ENCODE measurements around the gene AOC1.
"Not testable (repeated sequence)": the region's sequence is repeated elsewhere in the genome, so short reads cannot be mapped to it uniquely, and the experiment has no call there.

Gene AOC1

DNA sequence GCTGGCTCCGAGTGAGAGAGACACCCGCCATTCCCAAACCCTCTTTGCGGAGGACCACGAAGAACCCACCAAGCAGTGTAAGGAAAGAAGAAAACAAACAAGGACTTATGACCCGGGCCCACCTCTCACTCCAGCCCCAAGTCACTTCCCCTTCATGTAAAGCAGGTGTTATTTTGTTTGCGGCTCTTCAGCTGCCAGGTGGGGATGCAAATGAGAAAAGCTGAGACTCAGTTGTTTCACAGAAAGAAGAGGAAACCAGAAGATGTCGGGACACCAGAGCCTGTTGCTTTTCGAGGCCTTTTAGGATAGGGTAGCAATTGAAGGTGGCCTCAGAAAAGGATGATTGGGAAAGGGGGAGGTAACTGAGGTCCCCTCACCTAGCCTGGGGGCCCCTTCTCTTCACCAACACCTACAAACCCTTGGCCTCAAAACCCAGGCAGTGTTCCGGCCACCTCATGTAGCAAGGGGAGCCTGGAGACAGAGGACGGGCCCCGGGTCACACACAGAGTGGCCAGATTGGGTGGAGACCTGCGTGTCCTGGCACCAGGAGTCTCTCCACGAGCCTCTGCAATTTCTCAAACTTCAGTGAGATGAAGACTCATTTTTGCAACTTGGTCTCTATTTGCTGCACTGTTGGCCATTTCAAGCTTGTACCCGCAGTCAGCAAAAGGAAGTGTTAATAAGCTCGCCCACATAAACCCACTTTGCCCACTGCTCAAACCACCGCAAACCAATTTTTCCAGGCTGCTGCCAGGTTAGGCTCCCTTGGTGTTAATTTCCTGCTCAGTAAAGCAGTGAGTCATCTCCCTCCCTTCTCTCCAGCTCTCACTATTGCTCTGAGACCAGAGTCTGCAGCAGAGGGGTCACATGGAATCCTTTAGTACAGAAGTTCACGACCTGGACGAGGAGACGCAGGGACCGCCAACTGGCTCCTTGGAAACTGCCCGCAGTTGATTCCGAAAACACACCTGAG, 45.5 kb downstream of the AOC1 start:
- no peak for DNase-seq (ENCODE audit: low read depth in 2 of 2)

DNA sequence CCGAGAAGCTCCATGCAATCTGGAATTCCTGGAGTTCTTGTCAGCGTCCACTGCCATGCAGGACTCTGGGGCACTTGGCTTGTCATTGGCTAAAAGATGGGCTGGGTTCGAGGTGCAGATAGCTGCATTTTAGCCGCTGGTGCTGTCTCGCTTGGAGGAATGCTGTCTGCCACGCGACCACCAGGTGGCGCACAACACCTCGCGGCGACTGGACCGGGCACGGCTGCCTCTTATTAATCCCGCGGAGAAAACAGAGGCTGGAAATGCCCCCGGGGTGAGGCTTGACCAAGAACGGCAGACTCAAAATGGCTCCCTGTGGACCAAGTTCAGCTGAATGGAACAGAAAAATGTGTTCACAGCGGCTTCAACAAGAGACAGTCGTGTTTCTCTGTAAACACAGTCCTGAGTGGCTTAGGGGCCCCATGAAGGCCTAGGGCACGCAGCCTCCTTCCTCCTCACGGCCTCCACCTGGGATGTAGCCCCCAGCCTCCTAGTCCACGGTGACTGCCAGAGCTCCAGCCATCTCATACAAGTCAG, 46.2 kb downstream of the AOC1 start:
- DNase-seq (ENCODE audit: low read depth in 2 of 2): peak; percentile 54 to 62

DNA sequence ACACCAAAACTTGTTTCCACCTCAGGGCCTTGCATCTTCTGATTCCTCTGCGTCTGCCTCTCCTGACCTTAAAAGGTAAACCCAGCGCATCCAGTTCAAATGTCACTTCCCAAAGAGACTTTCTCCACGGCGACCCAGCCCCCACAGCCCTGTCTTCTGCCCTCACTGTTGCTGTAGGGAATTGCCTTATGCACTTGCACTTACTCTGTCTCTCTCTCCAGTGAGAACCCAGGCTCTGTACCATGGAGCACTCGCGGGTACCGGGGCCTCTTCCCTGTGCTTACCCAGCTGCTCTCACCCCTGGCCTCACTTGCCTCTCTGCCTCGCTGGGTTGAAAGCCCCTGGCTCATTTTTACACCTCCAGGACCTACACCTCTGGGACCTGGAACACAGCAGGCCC, 48.4 kb downstream of the AOC1 start:
- no peak for DNase-seq (ENCODE audit: low read depth in 2 of 2)

DNA sequence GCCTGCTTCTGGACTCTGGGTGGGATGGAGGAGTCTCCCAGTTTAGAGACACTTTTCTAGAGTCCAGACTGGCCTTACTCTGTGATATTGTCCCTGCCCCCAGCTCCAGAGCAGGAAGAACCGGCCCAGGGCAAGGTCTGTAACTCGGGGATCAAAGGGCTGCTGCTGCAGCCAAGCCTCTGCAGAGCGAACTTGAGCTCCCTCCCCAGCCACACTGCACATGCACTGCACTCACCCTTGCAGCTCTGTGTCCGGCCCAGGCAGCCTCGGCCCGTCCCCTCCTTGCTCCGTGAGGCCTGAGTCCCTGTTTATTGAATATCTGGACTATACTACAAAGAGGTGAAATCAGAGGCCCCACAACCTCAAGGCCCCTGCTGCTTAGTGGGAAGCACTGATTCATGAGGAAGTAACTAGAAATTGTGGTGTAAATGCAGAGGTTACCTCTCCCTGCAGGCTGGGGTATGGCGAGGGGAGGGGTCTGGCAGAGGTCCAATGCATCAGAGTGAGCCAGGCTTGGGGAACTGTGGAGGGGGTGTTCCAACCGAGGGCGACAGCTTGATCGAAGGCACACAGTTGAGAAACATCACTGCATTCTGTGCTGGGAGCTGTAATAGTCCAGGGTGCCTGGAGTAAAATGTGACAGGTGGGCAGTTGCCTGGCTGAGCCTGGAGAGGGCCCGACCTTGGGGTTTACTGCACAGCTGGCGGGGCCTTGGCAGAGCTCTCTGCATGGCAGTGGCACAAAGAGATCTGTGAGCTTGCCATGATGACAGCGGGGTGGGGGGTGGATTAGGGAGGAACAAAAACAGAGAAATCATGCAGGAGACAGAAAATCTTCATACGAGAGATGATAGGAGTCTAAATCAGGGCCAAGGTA, 49.1 kb downstream of the AOC1 start:
- DNase-seq (ENCODE audit: low read depth in 2 of 2): no peak

DNA sequence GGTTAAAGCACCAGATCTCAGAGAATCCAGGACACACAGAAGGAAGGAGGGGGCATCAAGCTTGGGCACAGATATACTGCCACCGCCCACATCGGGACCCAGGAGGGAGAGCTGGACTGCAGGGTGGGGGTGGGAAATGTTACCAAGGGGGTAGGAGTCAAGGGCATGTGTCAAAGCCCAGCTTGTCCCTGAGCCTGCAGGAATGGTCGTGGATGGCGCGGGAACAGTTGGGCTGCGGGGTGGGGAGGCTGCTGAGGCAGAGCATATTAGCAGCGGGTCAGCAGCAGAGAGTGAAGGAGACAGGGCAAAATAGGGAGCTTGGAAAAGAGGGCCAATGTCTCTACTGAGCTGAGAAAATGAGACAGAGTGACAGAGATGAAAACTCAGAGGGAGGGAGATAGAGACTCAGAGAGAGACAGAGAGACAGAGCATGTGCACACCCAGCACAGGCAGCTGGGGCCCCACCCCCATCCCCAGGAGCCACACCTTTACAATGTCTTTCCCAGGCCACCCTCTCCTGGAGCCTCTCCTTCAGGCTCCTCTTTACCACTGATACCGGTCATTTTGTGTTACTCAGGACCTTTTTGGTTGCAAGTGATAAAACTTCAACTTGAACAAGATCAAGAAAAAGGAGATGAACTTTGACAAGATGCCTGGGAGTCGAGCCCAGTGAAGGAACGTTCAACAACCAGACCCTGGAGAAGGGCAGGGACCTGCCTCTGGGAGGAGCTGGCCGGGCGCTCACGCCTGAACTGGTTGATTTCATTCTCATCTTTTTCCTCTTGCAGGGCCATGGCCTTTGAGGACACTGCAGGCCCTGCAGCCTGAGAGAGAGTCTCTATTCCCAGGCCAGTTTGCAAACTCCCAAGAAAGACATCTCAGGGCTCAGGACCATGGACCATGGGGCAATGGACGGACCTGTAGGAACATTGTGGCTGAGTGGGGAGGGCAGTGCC, 50.0 kb downstream of the AOC1 start:
- no peak for DNase-seq (ENCODE audit: low read depth in 2 of 2)

DNA sequence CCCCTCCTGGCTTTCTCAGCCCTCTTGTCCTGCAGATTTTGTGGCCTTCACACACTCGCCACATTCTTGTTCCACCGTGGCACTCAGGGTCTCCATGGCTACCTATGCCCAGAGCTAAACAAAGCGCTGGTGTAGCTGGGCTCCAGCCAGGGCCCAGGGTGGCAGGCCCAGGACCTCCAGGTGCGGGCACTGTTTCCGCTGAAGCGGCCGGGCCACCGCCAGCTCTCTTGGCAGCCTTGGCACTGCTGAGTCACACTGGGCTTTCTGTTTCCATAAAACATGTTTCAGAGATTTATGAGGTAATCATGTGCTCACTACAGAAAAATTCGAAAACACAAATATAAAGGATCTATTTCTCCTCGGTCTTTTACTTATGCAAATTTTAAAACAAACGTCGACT, 51.3 kb downstream of the AOC1 start:
- DNase-seq (ENCODE audit: low read depth in 2 of 2): no peak

DNA sequence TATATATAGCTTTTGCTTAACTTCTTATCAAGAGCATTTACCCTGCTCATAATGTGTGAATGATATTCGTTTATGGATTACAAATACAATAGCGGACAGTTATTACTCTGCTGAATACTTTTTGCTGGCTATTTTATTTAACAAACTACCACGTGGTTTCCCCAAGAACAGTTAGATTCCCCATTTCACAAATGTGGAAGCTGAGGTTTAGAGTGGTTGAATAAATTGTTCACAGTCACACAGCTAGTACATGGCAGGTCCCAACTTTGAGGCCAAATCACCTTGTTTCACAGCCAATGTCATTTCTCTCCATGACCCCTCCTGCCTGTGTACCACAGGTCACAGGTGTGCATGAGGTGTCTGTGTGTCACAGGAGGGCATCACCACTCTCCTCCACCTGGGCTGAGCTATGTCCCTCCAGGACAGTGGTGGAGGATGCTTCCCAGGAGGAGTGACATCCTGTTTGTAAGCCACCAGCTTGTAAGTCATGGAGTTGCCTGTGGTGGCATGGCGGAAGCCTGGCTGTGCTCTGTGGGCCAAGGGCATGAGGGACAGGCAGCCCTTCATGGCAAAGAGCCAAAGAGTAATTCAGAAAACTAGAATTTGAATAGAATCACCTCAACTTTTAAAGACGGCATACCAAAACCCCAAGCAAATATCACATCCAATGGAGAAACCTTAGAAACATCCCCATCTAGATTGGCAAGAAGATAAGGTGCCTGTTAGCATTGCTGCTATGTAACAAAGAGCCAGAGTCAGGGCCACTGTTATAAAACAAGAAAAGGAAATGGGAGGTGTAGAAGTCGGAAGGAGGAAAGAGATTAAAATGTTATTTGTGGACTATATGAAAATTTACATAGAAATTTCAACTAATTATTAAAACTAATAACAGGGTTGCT, 51.9 kb downstream of the AOC1 start:
- DNase-seq (ENCODE audit: low read depth in 2 of 2): no peak

DNA sequence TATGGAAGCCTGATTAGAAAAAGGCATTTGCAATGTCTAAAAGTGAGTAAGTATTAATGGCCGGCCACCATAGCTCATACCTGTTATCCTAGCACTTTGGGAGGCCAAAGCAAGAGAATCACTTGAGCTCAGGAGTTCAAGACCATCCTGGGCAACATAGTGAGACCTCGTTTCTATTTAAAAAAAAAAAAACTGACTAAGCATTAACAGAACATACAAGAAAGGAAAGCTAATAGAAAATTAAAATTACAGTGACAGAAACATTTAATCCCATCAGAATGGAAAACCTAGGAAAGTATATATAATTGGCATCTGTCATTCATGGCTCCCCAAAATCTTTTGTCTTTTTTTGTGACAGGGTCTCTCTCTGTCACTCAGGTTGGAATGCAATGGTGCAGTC, 55.9 kb downstream of the AOC1 start:
- no peak for DNase-seq (ENCODE audit: low read depth in 2 of 2)

DNA sequence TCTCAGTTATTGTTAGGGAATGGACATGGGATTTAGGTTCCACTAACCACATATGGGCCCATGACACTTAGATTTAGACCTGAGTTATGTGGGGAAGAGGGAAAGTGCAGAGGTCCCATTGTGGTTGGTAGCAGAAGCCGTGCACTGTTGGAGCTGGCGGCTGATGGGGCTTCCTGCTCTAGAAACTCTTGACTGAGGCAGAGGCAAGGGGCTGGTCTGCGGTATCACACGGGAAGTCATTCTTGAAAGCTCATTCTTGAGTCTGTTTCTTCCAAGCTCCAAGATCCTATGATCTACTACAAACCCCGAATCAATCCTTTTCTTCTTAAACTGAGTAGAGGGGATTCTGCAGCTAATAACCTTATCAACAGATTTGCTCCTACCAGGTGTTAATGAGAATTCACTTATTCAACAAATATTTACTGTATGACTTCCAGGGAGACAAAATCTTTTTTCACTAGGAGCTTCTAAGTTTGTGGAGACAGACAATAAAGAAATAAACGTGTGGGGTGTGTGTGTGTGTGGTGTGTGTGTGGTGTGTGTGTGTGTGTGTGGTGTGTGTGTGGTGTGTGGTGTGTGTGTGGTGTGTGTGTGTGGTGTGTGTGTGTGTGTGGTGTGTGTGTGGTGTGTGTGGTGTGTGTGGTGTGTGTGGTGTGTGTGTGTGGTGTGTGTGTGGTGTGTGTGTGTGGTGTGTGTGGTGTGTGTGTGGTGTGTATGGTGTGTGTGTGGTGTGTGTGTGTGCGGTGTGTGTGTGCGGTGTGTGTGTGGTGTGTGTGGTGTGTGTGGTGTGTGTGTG, 57.1 kb downstream of the AOC1 start:
- peak in 1 of 2 donors; percentile 23 for DNase-seq (ENCODE audit: low read depth in 2 of 2)

DNA sequence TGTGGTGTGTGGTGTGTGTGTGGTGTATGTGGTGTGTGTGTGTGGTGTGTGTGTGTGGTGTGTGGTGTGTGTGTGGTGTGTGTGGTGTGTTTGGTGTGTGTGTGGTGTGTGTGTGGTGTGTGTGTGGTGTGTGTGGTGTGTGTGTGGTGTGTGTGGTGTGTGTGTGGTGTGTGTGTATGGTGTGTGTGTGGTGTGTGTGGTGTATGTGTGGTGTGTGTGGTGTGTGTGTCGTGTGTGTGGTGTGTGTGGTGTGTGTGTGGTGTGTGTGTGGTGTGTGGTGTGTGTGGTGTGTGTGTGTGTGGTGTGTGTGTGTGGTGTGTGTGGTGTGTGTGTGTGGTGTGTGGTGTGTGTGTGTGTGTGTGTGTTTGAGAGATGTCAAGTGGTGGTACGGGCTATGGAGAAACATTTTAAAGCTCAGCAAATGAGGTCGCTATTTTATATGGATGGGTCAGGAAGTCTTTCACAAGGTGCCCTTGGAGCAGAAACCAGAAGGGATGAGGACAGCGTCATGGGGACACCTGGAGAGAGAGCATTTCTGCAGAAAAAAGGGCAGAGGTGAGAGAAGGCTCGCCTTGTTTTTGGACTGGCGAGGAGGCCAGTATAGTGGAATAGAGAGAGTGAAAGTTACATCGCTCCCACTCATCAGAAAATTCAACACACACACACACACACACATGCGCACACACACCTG, 58.1 kb downstream of the AOC1 start:
- DNase-seq (ENCODE audit: low read depth in 2 of 2): not testable (repeated sequence)

DNA sequence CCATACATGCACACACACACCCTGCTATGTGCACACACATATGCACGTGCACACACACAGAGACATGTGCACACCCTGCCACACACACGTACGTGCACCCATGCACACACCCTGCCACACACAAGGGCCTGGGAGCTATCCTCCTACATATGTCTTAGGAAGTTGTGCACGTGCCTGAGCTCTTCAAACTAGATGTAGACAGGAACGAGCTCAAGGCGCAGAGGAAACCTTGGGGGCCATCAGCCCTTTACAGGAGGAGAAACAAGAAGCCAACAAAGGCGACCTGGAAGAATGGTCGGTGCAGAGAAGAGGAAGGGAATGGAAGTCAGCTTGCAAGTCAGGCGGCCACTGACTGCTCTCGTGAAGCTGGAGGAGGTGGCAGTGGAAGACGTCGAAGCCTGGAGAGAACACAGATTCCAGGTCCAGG, 58.7 kb downstream of the AOC1 start:
- DNase-seq (ENCODE audit: low read depth in 2 of 2): no peak

Data from stimulated activated CD8-positive, alpha-beta memory T cell treated with anti-CD3 and anti-CD28 coated beads, Interleukin-7, amount 100 ng/mL, for 1 hour (primary cell).